Cardiac fibroblast (primary cell): ENCODE measurements around the gene HBEGF.

Source experiments
- DNase-seq, 2 donors: peaks; one replicate each; pipeline versions ENCODE4 v3.0.0 to v3.0.0-alpha.2; 2010; ENCODE audit warnings: low read depth in 2 of 2
- H3K4me3 ChIP-seq, 2 donors: replicated peaks in 1 of 2; 1 replicate in 1 of 2; 2 replicates in 1 of 2; pipeline ENCODE4 v1.5.1; 2011; ENCODE audit warnings: low read depth in 2 of 2, low read length in 2 of 2, mild to moderate bottlenecking in 2 of 2, moderate library complexity in 1 of 2
- TF ChIP-seq, protein P1 (sequence below): IDR thresholded peaks from one replicate; pipeline ENCODE4 v1.5.1; 2011; ENCODE audit warnings: low read depth, mild to moderate bottlenecking, low read length, inconsistent platforms

HBEGF gene

DNA sequence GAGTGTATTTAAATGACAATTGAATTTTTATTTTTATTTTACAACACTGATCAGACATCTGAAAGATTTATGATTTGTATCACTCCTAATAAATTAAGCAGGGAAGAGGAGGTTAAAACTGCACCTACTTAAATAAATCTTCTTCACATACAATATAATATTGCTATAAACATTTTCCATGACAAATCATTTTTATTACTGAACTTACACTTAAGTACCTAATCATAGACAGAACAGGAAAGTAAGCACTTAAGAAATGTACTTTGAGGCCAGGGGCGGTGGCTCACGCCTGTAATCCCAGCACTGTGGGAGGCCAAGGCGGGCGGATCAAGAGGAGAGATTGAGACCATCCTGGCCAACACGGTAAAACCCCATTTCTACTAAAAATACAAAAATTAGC is 47.3 kb downstream of the HBEGF start:
- DNase-seq = no peak
- TF ChIP-seq, protein P1, sequence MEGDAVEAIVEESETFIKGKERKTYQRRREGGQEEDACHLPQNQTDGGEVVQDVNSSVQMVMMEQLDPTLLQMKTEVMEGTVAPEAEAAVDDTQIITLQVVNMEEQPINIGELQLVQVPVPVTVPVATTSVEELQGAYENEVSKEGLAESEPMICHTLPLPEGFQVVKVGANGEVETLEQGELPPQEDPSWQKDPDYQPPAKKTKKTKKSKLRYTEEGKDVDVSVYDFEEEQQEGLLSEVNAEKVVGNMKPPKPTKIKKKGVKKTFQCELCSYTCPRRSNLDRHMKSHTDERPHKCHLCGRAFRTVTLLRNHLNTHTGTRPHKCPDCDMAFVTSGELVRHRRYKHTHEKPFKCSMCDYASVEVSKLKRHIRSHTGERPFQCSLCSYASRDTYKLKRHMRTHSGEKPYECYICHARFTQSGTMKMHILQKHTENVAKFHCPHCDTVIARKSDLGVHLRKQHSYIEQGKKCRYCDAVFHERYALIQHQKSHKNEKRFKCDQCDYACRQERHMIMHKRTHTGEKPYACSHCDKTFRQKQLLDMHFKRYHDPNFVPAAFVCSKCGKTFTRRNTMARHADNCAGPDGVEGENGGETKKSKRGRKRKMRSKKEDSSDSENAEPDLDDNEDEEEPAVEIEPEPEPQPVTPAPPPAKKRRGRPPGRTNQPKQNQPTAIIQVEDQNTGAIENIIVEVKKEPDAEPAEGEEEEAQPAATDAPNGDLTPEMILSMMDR = no peak
- no peak overlapping the region for H3K4me3 ChIP-seq

DNA sequence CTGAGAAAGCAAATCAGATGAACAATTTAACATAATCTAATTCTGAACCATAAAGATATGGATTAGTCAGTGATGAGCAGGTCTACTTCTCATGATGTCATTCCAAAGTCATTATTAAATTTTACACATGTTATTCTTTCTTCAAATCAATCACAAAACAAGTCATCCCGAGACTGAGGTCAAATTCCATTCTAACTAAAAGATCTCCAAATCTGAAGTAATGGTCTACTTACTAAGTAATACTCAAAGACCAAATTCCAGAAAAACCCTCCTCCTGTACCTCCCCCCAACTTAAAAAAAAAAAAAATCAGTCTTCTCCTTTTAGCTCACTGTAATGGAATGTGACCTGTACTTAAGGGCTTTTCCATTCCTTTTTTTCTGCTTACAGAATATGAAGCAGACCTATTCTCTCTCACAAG is 48.2 kb downstream of the HBEGF start:
- TF ChIP-seq, protein P1 = no peak
- H3K4me3 ChIP-seq = no peak overlapping the region
- DNase-seq = peak; percentile 37 to 84

DNA sequence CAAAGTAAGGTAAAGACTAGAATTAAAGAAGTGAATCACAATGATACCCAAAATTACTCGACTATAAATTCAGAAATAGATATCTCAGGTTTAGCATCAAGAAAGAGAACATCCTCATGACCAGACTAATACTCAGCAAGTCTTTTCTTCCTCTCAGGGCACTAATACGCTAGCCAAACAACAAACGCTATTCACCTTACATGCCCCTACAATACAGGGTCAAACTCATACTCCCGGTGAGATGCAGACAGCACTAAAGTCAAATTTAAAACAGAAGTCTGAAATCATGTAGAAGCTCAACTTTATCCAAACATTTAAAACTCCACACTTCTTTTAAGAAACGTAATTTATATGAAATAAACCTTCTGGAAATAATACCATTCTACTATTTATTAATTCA is 49.1 kb downstream of the HBEGF start:
- H3K4me3 ChIP-seq = no peak overlapping the region
- TF ChIP-seq, protein P1 = no peak
- DNase-seq = no peak

DNA sequence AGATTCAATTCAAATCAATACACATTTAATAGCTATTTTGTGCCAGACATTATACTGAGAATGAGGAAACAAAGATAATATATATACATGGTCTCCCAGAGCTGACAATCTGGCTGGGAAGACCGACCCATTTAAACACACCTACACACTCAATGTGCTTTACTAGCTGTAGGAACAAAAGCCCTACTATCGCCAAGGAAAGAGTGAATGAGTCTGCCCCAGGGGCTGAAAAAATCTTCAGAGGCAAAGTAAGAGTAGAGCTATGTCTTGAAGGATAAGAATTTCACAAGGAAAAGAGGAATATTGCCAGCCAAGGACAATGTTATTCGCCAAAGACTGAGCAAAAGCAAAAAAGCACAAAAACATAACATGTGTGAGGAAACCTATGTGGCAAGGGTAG is 50.1 kb downstream of the HBEGF start:
- no peak for DNase-seq
- no peak overlapping the region for H3K4me3 ChIP-seq
- TF ChIP-seq, protein P1 = no peak

DNA sequence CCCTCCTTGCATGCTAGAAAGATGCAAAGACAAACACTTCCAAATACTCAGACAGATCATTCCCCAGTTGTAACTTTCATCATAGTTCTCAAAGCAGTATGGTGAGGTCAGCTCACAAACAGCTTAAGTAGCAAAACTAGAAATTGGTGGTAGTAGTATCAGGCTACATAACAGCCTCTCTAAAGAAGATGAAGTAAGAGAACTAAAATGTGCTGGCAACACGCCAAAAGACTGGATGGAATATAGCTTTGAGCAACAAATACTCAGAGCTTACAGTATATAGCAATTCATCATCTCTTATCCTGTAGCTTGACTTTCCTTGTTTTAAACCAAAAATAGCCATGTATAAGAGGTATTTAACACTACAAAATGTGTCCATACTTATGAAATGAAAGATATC is 51.0 kb downstream of the HBEGF start:
- DNase-seq = peak; percentile 95 to 99

DNA sequence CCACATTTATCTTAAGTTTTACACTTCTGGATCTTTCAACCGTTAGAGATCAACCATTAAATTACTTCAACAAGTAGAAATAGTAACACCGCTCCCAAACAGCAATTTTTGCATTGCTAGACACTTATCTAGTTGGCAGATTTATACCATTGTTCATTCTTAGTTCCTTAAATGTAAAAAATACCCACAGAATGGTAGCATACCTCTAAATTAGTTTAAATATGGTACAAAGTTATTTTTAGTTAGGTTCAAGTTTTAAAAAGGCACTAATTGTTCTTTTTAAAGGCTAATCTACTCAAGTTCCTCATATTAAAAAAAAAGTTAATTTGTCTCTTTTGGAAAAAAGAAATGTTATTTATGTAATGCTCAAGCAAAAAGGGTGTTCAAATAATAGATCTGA is 51.6 kb downstream of the HBEGF start:
- DNase-seq = no peak
- no peak overlapping the region for H3K4me3 ChIP-seq
- TF ChIP-seq, protein P1 = no peak

More for the DNA sequence above, 51.0 kb downstream of the HBEGF start:
- no peak overlapping the region for H3K4me3 ChIP-seq
- TF ChIP-seq, protein P1 = no peak

DNA sequence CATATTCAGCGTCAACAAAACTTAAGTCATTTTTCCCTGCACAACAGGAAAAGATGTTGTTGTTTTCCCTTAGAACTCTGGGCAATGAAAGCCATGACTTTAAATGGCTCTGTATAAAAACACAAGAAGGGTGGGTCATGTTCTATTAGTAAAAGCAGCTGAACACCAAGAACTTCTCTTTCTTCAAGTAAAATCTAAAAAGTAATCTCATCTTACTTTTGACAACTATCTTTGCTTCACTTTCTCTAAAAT is 52.6 kb downstream of the HBEGF start:
- TF ChIP-seq, protein P1 = no peak
- no peak for DNase-seq
- H3K4me3 ChIP-seq = no peak overlapping the region
